Type B pancreatic cell (in vitro differentiated cells): ENCODE results near the gene GPHN. TPM values are rescaled to one million over a fixed set of nuclear protein-coding genes. Genes with fewer than 3 reads are reported as not detected.

ENCODE experiments used
- DNase-seq: peaks from one replicate; pipeline ENCODE4 v3.0.0; 2021; ENCODE audit warnings: mixed read lengths; ENCODE audit not compliant: unreplicated experiment; ENCODE audit errors: extremely low spot score
- H3K27ac Mint-ChIP-seq: 2 replicates; pipeline ENCODE4 v1.8.0; 2021; ENCODE audit warnings: mild to moderate bottlenecking, mixed read lengths
- H3K27me3 Mint-ChIP-seq: 2 replicates; pipeline ENCODE4 v1.8.0; 2021; ENCODE audit warnings: mixed read lengths
- H3K36me3 Mint-ChIP-seq: 2 replicates; pipeline ENCODE4 v1.8.0; 2021; ENCODE audit warnings: mixed read lengths
- H3K4me1 Mint-ChIP-seq: one replicate; pipeline ENCODE4 v1.8.0; 2021; ENCODE audit warnings: mixed read lengths; ENCODE audit not compliant: unreplicated experiment
- H3K4me3 Mint-ChIP-seq: 2 replicates; pipeline ENCODE4 v1.8.0; 2021; ENCODE audit warnings: mild to moderate bottlenecking, mixed read lengths
- H3K9me3 Mint-ChIP-seq: 2 replicates; pipeline ENCODE4 v1.8.0; 2021; ENCODE audit warnings: mixed read lengths
- total RNA-seq: library from RNA; stranded (reverse); gene quantifications from 2 replicates; pipeline ENCODE4 v1.2.1, GENCODE V29; 2021; ENCODE audit warnings: low replicate concordance
- TF ChIP-seq, protein P1 (sequence below): fragments of 200-600 bp; sonication (generic); conservative IDR thresholded peaks from 2 replicates; pipeline ENCODE4 v1.5.0; 2021; ENCODE audit warnings: antibody characterized with exemption, mild to moderate bottlenecking

The GPHN gene
- total RNA-seq, 1 donor from 2014 or later, result 38.9 TPM

DNA sequence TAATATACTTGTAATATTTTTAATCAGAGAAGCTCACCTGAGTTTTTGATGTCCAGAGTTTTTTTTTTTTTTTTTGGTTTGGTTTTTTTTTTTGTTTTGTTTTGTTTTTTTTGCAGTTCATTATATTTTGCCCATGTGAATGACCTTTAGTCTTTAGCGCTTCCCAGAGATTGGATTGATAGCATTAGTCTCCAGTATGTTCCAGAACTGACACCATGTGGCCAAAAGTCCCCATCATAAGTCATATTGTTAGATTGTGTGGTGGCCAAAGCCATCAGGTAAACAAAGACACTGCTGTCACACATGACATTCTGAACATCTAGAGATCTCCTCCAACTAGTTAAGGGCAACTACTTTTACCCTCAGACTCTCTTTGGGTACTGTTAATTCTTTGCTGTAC, 408.5 kb downstream of the GPHN start:
- H3K27me3 Mint-ChIP-seq, result no peaks in the 10 kb centered on the region
- peaks cover 15% of the 10 kb centered on the region for H3K36me3 Mint-ChIP-seq
- H3K4me3 Mint-ChIP-seq, result no peak overlapping the region
- TF ChIP-seq, protein P1, sequence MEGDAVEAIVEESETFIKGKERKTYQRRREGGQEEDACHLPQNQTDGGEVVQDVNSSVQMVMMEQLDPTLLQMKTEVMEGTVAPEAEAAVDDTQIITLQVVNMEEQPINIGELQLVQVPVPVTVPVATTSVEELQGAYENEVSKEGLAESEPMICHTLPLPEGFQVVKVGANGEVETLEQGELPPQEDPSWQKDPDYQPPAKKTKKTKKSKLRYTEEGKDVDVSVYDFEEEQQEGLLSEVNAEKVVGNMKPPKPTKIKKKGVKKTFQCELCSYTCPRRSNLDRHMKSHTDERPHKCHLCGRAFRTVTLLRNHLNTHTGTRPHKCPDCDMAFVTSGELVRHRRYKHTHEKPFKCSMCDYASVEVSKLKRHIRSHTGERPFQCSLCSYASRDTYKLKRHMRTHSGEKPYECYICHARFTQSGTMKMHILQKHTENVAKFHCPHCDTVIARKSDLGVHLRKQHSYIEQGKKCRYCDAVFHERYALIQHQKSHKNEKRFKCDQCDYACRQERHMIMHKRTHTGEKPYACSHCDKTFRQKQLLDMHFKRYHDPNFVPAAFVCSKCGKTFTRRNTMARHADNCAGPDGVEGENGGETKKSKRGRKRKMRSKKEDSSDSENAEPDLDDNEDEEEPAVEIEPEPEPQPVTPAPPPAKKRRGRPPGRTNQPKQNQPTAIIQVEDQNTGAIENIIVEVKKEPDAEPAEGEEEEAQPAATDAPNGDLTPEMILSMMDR, result no peak
- no peak overlapping the region for H3K27ac Mint-ChIP-seq
- no peaks in the 10 kb centered on the region for H3K4me1 Mint-ChIP-seq
- DNase-seq, result no peak
- H3K9me3 Mint-ChIP-seq, result peaks cover 2% of the 10 kb centered on the region

DNA sequence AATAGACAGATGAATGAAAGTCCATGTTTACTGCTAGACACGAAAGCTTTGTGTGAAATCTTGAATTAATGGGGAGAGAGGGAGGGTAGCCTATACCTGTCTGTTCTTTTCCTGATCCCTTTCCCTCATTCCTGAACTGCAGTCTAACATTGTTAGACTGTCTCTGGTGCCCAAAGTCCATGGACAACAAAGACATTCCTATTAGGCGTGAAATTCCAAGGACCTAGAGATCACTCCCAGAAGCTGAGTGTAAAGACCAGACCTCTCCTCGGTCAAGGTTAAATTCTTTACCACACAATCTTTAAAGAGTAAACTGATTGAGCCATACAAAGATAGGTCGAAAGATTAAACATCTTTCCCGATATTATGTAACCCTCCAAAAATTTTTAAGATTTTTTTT, 410.6 kb downstream of the GPHN start:
- TF ChIP-seq, protein P1, result no peak
- peaks cover 25% of the 10 kb centered on the region for H3K36me3 Mint-ChIP-seq
- no peak for DNase-seq
- no peak overlapping the region for H3K4me3 Mint-ChIP-seq
- no peak overlapping the region for H3K27ac Mint-ChIP-seq
- H3K27me3 Mint-ChIP-seq, result no peaks in the 10 kb centered on the region
- no peaks in the 10 kb centered on the region for H3K4me1 Mint-ChIP-seq
- peaks cover 6% of the 10 kb centered on the region for H3K9me3 Mint-ChIP-seq

DNA sequence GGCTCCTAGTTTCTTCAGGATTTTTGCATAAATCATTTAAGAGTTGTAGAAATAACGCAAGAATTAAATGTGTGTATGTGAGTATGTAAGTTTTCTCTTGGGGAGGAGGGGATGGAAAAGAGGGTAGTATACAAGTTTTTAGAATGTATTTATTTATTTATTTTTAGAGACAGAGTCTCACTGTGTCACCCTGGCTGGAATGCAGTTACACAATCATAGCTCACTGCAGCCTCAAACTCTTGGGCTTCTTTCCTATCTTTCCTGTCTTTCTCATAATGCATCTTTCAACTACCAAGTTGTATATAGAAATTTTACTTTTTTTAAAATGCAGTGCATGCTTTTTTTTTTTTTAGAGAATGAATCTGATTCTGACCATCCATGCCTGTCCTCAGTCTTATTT, 412.2 kb downstream of the GPHN start:
- no peaks in the 10 kb centered on the region for H3K27me3 Mint-ChIP-seq
- H3K4me3 Mint-ChIP-seq, result no peak overlapping the region
- peaks cover 34% of the 10 kb centered on the region for H3K36me3 Mint-ChIP-seq
- no peaks in the 10 kb centered on the region for H3K4me1 Mint-ChIP-seq
- TF ChIP-seq, protein P1, result no peak
- peaks cover 6% of the 10 kb centered on the region for H3K9me3 Mint-ChIP-seq
- no peak overlapping the region for H3K27ac Mint-ChIP-seq
- no peak for DNase-seq

DNA sequence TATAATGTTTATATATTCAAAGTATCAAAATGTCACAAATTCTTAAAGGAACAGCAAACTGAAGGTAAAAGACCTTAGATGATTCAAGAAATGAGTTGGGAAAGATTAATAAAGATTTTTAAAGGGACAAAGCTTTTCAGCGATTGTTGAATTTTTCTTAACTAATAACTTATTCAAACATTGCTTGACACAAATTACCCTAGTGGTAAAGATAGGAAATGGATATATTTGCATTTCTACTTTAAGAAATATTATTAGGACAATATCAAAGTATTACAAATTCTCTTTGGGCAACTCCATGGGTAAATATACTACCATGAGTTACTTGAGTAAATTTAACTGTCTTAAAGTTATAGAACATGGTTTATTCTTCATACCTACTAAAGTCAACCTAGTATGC, 415.3 kb downstream of the GPHN start:
- no peak overlapping the region for H3K4me3 Mint-ChIP-seq
- peaks cover 38% of the 10 kb centered on the region for H3K36me3 Mint-ChIP-seq
- no peak overlapping the region for H3K27ac Mint-ChIP-seq
- peaks cover 6% of the 10 kb centered on the region for H3K9me3 Mint-ChIP-seq
- H3K27me3 Mint-ChIP-seq, result no peaks in the 10 kb centered on the region
- DNase-seq, result no peak
- TF ChIP-seq, protein P1, result peak; percentile 59
- H3K4me1 Mint-ChIP-seq, result no peaks in the 10 kb centered on the region

DNA sequence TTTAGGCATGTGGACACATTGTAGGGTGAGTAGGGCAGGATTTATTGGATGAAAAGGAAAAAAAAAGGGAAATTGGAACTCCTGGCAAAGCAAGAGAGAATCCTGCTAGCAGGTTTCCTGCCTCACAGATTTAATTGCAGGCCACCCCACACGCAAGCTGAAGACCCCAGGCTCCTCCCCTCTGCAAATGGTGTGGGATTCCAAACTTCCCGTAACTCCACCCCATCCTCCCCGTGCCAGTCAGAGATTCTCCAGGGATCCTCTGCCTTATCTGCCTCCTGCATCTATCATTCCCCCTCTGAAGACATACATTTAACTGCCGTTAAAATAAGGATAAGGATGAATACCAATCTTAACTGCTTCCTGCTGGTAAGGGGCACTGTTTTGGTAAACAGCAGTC, 431.5 kb downstream of the GPHN start:
- no peaks in the 10 kb centered on the region for H3K27me3 Mint-ChIP-seq

More for the DNA sequence above, 431.5 kb downstream of the GPHN start:
- Mint-ChIP-seq H3K4me3 (no peak overlapping the region), H3K27ac (no peak overlapping the region), H3K36me3 (peaks cover 20% of the 10 kb centered on the region), H3K9me3 (peaks cover 17% of the 10 kb centered on the region), H3K4me1 (no peaks in the 10 kb centered on the region)
- no peak for DNase-seq
- TF ChIP-seq, protein P1, result no peak
